SIG-M5 (cell line): ENCODE results near the gene HOXA13.

ENCODE experiments used
- DNase-seq: peaks from one replicate; lab custom pipeline; 2025; lab: John Stamatoyannopoulos, UW

HOXA13 gene

DNA sequence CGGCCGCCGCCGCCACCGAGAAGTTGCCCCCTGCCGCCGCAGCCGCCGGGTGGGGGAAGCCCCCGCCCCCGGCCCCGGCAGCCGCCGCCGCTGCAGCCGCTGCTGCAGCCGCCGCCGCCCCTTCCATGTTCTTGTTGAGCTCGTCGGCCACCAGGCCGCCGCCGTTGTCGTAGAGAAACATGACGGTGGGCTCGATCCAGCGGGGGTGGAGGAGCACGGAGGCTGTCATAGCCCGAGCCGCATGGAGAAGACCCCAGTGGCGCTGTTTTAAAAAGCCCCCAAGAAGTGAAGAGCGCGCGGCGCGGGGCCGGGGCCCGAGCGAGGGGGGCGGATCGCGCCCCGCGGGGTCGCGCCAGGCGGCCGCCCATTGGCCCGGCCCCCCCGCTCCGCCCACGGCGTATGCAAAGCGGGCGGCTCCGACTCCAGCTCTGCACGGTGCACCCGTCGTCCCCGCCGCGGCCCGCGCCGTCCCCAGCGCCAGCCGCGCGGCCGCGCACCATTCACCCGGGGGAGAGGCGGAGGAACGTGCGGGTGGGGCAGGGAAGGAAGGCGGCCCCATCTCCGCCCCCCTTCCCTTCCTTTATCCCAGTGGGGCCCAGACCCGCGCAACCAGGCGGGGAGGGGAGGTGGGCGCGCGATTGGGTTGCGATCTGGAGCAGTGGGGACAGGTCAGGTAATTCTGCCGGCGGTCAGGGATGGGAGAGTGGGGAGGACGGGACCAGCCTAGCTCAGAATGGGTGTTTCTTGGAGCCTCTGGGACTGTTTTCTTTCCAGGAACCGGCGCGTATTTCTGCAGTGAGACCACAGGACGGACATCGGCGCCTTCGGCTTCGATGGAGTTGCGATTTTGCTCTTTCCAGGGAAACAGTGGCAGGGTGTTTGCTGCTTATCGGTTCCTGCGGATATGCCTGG is at the start of gene HOXA13:
Gene HOXA13, minus strand, starts transcription at position 243 of the 912 bp plus-strand sequence. Its CDS starts 14 bp downstream, at position 229.
- DNase-seq = no peak

GRCh38 chr7:27248911-27249723 is 49.2 kb upstream of the HOXA13 start:
- DNase-seq = no peak

GRCh38 chr7:27248427-27248806 is 48.5 kb upstream of the HOXA13 start:
- no peak for DNase-seq

DNA sequence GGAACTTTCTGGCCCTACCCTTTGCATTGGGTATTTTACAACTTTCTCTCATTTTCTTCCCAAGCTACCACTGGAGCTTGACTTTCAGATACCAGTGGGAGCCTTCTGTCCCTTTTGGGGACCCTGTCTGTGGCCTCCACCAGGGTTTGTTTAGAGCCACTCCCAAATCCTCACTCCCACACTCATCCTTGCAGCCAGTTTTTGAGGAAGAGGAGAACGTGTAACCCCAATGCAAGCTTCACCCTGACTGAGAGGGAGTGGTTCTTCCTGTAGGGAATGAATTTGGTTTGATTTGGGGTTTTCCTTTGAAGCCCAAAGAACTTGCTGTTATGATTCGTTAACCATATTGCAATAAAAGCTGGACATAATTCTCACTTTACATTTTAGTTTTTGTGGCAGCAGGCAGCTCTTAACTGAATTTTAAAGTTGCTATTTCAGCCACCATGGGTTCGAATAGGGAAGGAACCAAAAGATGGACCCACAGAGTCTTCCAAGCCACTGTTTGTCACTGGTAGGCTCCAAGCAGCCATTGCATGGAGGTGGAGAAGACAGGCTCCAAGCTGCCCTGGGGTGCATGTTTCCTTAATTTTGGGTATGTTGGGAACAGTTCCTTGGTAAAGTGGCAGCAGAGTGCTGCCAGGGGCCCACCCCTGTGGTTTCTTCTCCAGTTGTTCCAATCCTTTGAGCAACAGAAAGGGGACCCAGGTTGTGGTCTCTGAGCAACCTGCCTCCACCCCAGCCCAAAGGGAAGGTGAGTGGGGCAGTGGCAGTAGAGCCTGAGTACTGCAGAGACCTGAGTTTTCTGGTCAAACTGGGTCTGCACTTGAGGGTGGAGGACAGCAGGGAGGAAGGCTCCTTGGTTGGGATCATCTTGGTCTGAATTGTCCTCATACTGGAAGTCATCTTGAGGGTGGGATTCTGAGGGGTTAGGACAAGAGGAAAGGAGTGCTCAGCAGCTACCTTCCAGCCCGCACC is 47.8 kb upstream of the HOXA13 start:
- no peak for DNase-seq

DNA sequence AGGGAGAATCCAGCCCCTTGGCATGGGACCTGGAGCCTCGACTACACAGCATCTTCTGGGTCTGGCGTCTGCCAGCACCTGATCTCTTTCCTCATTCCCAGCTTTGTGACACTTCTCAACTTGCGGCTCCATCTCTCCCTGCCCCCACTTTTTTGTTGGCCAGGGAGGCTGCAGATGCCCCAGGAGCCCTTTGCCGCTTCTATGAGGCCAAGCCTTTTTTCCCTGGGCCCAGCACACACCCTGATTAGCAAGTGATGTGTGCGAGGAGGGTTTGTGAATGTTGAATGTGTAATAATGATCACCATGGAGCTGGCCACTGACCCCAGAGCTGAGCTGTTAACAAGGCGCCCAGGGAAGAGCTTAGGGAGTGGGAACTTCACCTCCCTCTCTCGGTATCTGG is 47.1 kb upstream of the HOXA13 start:
- DNase-seq = no peak

- no peak for DNase-seq
Observed at GRCh38 chr7:27245798-27246691, 46.2 kb upstream of the HOXA13 start.

DNA sequence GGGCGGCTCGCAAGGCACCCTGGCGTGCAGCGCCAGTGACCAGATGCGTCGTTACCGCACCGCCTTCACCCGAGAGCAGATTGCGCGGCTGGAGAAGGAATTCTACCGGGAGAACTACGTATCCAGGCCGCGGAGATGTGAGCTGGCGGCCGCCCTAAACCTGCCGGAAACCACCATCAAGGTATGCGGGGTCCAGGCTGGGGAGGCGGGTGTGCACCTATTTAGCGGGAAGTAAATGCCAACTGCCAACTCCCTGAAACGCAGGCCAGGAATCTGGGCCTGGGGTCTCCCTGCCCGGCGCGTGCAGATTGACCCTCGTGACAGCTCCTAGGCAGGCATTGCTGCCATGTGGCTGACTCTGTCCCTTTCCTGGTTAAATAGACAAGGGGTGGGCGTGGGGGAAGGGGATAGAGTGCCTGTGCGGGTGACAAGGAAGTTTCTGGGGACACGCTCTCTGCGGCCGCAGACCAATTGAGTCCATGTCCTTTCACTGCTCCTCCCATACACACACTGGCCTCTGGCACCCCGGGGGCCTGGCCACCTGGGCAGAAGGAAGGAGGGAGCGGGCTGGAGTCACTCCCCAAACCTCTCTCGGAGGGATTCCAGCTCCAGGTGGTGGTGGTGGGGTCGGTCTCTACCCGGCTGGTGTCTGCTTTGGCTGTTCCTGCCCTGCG is 45.4 kb upstream of the HOXA13 start:
- DNase-seq = no peak

- DNase-seq = no peak
Observed at GRCh38 chr7:27244488-27245123, 44.7 kb upstream of the HOXA13 start.

DNA sequence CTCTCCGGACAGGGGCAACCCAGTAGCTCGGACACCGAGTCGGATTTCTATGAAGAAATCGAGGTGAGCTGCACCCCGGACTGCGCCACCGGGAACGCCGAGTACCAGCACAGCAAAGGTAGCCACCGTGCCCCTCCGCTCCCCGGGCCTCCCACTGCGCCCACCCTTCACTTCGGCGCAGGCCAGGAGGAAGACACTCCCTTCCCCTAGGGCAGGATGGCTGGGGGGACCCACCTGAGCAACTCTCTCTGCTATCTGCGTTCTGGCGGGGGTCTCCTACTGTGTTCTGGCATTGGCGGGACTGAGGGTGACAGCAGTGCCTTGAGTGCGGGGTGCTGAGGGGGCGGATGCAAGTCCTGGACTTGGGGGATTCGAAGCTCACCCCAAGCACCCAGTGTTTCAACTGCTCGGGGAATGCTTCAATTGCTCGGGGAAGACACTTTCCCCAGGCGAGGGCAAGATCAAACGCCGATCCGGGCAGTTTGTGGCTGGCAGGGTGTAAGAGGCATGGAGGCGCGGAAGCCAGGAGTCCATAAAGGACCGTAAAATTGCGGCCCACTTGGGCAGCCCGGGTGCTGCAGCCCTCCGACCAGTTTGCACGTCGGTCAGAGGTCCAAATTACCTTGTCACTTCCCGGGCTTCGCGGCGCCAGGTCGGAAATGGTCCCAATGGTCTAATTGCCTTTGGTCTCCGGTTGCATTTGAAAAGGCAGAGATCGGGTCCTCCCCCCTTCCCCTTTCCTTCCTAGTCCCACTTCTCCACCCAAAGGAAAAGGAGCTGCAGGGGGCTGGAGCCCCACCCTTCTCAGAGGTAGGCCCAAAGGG is 43.7 kb upstream of the HOXA13 start:
- DNase-seq = no peak

DNA sequence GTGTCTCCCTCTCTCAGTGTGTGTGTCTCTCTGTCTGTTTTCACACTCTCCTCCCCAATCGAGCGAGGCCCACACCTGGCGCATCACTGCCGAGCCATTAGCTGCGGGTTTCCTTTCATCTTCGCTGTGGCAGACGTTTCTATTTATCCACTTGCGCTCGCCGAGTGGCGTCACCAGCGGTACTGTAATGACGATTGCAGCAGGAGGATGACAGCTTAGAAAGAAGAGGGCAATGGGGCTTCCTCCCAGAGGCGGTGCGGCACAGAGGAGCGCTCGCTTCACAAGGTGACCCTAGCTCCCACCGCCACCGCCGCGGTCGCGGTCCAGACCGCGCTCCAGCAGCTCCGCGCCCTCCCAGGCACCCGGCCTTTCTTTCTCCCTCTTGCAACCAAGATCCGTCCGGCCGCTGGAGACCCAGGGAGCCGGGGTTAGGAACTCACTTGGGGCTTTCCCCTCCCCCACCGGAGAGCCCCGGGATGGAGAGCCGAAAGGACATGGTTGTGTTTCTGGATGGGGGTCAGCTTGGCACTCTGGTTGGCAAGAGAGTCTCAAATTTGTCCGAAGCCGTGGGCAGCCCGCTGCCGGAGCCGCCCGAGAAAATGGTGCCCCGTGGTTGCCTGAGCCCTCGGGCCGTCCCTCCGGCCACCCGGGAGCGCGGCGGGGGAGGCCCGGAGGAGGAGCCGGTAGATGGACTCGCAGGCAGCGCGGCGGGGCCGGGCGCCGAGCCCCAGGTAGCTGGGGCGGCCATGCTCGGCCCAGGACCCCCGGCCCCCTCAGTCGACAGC is 42.9 kb upstream of the HOXA13 start, which contains the start of gene EVX1:
Gene EVX1, plus strand, starts transcription at position 248 of the 785 bp plus-strand sequence. Its CDS starts 229 bp downstream, at position 477.
- DNase-seq = no peak

GRCh38 chr7:27242154-27242553 is 42.3 kb upstream of the HOXA13 start:
- no peak for DNase-seq

- DNase-seq = no peak
Observed at GRCh38 chr7:27241189-27242056, 41.5 kb upstream of the HOXA13 start.

DNA sequence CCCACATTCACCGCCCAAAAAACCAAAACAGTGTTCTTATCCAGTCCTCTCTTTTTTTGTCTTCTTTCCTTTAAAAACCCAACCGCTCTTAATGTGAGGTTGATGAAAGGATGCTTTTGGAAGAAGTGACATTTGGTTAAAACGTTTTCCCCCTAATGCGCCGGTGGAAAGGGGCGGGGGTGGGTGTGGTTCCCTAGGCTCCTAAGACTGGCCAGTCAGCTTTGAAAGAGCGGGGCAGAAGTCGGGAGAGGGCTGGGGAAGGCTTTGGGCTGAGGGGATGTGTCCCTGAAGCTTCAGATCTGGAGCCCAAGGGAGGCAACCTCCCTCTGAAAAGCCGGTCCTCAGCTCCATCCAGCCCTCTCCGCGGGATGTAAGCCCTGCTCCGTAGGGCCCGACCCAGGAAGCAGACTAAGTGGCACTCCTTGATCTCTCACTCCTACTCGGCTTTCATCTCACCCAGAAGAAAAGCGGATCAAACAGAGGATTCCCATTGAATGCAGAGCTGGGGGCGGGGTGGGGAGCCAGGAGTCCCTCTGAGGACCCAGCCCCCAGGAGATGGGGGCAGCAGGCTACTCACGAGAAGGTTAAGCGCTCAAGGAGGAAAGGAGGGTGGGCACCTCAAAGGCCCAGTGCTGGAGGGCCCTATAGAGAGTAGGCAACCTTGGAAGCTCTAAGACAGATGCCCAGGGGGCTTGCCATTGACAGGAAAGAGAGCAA is 40.3 kb upstream of the HOXA13 start:
- no peak for DNase-seq

- no peak for DNase-seq
Observed at GRCh38 chr7:27239387-27240014, 39.6 kb upstream of the HOXA13 start.

GRCh38 chr7:27238979-27239386 is 39.1 kb upstream of the HOXA13 start:
- DNase-seq = no peak
